Heart left ventricle (tissue), 13 donors: ENCODE measurements around the gene WDR13.

ENCODE experiments used
- CTCF ChIP-seq, 12 donors: fragments of 200-600 bp; sonication (generic) in 4 of 12; IDR thresholded peaks; one replicate each; pipeline versions ENCODE4 v1.5.0 to v1.8.0; 2018 to 2022; ENCODE audit warnings: antibody characterized with exemption in 12 of 12, mild to moderate bottlenecking in 5 of 12
- POLR2A ChIP-seq, 2 donors: fragments of 450-650 bp; IDR thresholded peaks; one replicate each; pipeline ENCODE4 v1.6.1; 2017; ENCODE audit warnings: antibody characterized with exemption in 2 of 2, mild to moderate bottlenecking in 2 of 2, moderate library complexity in 2 of 2
- donor health status: ischemic (EF 13 %, LVEDD 7.1; RV severe dilation, severe dysfunction).
- donor health status: DM: no; HTN: yes; CAD: no.
- donor health status: DM: no; HTN: no; CAD: no.
- donor health status: ischemic (EF 25% LVEDD 6.9; RV normal size, moderate dysfunction).
- donor health status: ischemic (EF 25% LVEDD 5.7; RV mildly dilated, moderate dysfunction).
- donor health status: ischemic (EF 35%, LVEDD 5.7; RV mildly dilated, moderate dysfunction).
- donor health status: nonischemic (EF 11% LVEDD 7.7; RV severe dilation, severe dysfunction).
- donor health status: DM: yes; HTN: yes; CAD: no.
- donor health status: PGD.
- donor health status: ischemic (EF 29% LVEDD 5.4; RV normal size, mild dysfunction).
- donor health status: nonischemic (EF 23%, LVEDD 6.1; RV moderate dilation, normal function).

GRCh38 chrX:48592971-48593370 is 4.3 kb upstream of the WDR13 start:
- TF ChIP-seq CTCF (IDR thresholded peaks at IDR 0.05) (no peak), POLR2A (IDR thresholded peaks at IDR 0.05) (no peak)
